ENCODE results near the gene SHF. TPM values are rescaled to one million over a fixed set of nuclear protein-coding genes. Genes with fewer than 3 reads are reported as not detected.
"Not testable (repeated sequence)": the region's sequence is repeated elsewhere in the genome, so short reads cannot be mapped to it uniquely, and the experiment has no call there.

Gene SHF, protein sequence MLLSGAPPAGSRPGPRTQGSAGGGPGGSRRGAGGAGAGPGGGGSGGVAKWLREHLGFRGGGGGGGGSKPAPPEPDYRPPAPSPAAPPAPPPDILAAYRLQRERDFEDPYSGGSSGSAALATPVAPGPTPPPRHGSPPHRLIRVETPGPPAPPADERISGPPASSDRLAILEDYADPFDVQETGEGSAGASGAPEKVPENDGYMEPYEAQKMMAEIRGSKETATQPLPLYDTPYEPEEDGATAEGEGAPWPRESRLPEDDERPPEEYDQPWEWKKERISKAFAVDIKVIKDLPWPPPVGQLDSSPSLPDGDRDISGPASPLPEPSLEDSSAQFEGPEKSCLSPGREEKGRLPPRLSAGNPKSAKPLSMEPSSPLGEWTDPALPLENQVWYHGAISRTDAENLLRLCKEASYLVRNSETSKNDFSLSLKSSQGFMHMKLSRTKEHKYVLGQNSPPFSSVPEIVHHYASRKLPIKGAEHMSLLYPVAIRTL
- 7.1 TPM for total RNA-seq
- long read RNA-seq, partial matches to known transcripts = 1 of 19 reads
- long read RNA-seq, other reads (novel, unspliced or antisense) = 14 of 19 reads

GRCh38 chr15:45187894-45188830 is at the start of gene SHF:
SHF (minus strand) TSS chr15:45187966; CDS start chr15:45187951, 15 bp downstream.
- peak; percentile 51 for ATAC-seq
- H3K9me3 ChIP-seq = no peaks in the 10 kb centered on the region

GRCh38 chr15:45236806-45237205 is 49.0 kb upstream of the SHF start:
- peaks cover 14% of the 10 kb centered on the region for H3K9me3 ChIP-seq
- H3K4me3 ChIP-seq; intact Hi-C loops (cut with DNase I); DNase-seq; H3K27ac ChIP-seq; ATAC-seq; H3K27me3 ChIP-seq; H3K36me3 ChIP-seq; H3K4me1 ChIP-seq: not testable (repeated sequence)

More at GRCh38 chr15:45187894-45188830, at the start of gene SHF:
- TF ChIP-seq, protein P1, sequence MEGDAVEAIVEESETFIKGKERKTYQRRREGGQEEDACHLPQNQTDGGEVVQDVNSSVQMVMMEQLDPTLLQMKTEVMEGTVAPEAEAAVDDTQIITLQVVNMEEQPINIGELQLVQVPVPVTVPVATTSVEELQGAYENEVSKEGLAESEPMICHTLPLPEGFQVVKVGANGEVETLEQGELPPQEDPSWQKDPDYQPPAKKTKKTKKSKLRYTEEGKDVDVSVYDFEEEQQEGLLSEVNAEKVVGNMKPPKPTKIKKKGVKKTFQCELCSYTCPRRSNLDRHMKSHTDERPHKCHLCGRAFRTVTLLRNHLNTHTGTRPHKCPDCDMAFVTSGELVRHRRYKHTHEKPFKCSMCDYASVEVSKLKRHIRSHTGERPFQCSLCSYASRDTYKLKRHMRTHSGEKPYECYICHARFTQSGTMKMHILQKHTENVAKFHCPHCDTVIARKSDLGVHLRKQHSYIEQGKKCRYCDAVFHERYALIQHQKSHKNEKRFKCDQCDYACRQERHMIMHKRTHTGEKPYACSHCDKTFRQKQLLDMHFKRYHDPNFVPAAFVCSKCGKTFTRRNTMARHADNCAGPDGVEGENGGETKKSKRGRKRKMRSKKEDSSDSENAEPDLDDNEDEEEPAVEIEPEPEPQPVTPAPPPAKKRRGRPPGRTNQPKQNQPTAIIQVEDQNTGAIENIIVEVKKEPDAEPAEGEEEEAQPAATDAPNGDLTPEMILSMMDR (IDR thresholded peaks at IDR 0.05) = no peak
- no peak for DNase-seq
- Histone ChIP-seq H3K4me3 (peak within 1 kb of the TSS; percentile 72), H3K27ac (peak within 1 kb of the TSS; percentile 60), H3K4me1 (peaks cover 11% of the 10 kb centered on the region), H3K27me3 (no peaks in the 10 kb centered on the region), H3K36me3 (no peaks in the 10 kb centered on the region)
- intact Hi-C loops (cut with DNase I) = no loop called here

- H3K9me3 ChIP-seq = peaks cover 8% of the 10 kb centered on the region
- intact Hi-C loops (cut with DNase I) = no loop called here
These were observed 46.9 kb upstream of the SHF start for GRCh38 chr15:45234562-45235235.

DNA sequence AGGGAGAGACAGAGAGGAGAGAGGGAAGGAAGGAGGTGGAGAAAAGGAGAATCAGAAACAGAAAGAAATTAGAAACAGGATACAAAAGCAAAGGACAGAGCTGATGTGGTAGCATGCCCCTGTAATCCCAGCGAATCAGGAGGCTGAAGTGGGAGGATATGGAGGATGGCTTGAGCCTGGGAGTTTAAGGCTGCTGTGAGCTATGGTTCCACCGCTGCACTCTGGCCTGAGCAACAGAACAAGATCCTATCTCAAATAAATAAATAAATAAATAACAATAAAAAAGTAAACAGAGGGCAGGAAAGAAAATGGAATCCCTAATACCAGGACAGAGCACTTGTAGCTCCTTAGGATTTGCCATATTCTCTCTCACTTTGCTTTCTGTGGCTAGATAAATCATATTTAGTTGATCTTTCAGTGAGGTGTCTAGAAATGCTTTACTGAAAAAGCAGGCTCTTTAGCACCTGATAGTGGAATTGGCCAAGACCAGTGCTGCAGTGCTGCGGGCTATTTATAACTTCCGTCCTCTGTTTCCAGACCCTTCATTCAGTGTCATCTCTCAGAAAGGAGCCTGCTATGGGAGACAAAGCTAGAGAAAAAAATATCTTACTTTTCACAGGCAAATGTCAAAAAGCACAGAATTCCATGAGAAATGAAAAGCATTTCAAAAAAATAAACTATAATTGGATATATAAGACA is 44.2 kb upstream of the SHF start:
- Histone ChIP-seq H3K27ac (no peak overlapping the region), H3K9me3 (peaks cover 8% of the 10 kb centered on the region), H3K36me3 (no peaks in the 10 kb centered on the region), H3K27me3 (no peaks in the 10 kb centered on the region), H3K4me1 (no peaks in the 10 kb centered on the region), H3K4me3 (no peak overlapping the region)
- TF ChIP-seq, protein P1 (IDR thresholded peaks at IDR 0.05) = no peak
- intact Hi-C loops (cut with DNase I) = no loop called here
- no peak for DNase-seq
- no peak for ATAC-seq

More at GRCh38 chr15:45234562-45235235, 46.9 kb upstream of the SHF start:
- TF ChIP-seq, protein P1 (IDR thresholded peaks at IDR 0.05) = no peak
- DNase-seq = no peak
- no peak for ATAC-seq
- Histone ChIP-seq H3K27me3 (no peaks in the 10 kb centered on the region), H3K4me3 (no peak overlapping the region), H3K4me1 (no peaks in the 10 kb centered on the region), H3K36me3 (no peaks in the 10 kb centered on the region), H3K27ac (no peak overlapping the region)

DNA sequence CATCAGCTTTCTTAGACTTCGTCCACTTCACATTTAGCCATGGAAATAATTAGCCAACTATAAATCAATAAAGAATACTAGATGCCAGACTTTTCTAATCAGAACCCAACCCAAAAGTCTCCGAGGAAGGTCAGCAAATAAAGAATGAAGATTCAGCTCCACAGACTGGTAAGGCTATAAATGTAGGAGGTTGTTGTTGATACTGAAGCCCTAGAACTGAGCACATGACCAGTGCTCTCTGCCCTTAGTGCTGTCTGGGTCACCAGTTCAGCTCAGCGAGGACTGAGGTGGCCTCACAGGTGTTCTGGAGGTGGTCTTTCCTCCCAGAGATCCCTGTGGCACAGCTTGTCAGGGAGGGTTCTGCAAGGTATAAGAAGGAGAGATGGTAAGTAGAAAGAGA is 43.4 kb upstream of the SHF start:
- H3K27me3 ChIP-seq = no peaks in the 10 kb centered on the region
- DNase-seq = no peak
- no peaks in the 10 kb centered on the region for H3K36me3 ChIP-seq
- TF ChIP-seq, protein P1 (IDR thresholded peaks at IDR 0.05) = no peak
- H3K27ac ChIP-seq = no peak overlapping the region
- H3K9me3 ChIP-seq = peaks cover 8% of the 10 kb centered on the region
- intact Hi-C loops (cut with DNase I) = no loop called here
- no peak for ATAC-seq
- H3K4me3 ChIP-seq = no peak overlapping the region
- no peaks in the 10 kb centered on the region for H3K4me1 ChIP-seq

Measured in upper lobe of right lung (tissue), 1 donor.